EH (cell line): ENCODE measurements around the gene NID2.

Experiments used
- DNase-seq: peaks from one replicate; pipeline ENCODE4 v3.0.0-alpha.2; 2015; ENCODE audit warnings: low read depth

The NID2 gene, protein sequence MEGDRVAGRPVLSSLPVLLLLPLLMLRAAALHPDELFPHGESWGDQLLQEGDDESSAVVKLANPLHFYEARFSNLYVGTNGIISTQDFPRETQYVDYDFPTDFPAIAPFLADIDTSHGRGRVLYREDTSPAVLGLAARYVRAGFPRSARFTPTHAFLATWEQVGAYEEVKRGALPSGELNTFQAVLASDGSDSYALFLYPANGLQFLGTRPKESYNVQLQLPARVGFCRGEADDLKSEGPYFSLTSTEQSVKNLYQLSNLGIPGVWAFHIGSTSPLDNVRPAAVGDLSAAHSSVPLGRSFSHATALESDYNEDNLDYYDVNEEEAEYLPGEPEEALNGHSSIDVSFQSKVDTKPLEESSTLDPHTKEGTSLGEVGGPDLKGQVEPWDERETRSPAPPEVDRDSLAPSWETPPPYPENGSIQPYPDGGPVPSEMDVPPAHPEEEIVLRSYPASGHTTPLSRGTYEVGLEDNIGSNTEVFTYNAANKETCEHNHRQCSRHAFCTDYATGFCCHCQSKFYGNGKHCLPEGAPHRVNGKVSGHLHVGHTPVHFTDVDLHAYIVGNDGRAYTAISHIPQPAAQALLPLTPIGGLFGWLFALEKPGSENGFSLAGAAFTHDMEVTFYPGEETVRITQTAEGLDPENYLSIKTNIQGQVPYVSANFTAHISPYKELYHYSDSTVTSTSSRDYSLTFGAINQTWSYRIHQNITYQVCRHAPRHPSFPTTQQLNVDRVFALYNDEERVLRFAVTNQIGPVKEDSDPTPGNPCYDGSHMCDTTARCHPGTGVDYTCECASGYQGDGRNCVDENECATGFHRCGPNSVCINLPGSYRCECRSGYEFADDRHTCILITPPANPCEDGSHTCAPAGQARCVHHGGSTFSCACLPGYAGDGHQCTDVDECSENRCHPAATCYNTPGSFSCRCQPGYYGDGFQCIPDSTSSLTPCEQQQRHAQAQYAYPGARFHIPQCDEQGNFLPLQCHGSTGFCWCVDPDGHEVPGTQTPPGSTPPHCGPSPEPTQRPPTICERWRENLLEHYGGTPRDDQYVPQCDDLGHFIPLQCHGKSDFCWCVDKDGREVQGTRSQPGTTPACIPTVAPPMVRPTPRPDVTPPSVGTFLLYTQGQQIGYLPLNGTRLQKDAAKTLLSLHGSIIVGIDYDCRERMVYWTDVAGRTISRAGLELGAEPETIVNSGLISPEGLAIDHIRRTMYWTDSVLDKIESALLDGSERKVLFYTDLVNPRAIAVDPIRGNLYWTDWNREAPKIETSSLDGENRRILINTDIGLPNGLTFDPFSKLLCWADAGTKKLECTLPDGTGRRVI (N-terminal part only)

DNA sequence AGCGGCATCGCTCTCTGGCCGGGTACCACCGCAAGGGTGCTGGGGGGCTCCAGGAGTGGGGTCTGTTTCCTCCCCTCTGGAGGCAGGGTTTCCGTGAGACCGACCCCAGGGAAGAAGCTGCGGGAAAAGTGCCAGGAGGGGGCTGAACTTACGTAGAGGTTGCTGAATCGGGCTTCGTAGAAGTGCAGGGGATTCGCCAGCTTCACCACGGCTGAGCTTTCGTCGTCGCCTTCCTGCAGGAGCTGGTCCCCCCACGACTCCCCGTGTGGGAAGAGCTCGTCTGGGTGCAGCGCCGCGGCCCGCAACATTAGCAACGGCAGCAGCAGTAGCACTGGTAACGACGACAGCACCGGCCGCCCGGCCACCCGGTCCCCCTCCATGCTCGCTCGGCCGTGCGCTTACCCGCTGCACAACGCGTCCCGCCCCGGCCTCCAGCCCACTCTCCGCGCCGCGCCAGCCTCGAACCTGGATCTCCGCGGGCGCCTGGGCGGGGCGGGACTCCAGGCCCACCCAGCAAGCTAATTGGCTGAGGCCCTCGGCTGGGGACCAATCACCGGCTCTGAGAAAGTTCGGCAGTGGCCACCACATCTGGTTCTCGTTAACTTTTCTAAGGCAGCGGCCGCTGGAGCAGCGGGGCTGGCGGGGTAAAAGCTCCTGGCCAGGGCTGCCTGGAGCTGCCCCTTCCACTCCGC lies at the start of gene NID2:
TSS of gene NID2 (minus strand) at position 445 of the 692 bp plus-strand sequence. CDS start at position 380, 65 bp downstream.
- peak; percentile 96 for DNase-seq

DNA sequence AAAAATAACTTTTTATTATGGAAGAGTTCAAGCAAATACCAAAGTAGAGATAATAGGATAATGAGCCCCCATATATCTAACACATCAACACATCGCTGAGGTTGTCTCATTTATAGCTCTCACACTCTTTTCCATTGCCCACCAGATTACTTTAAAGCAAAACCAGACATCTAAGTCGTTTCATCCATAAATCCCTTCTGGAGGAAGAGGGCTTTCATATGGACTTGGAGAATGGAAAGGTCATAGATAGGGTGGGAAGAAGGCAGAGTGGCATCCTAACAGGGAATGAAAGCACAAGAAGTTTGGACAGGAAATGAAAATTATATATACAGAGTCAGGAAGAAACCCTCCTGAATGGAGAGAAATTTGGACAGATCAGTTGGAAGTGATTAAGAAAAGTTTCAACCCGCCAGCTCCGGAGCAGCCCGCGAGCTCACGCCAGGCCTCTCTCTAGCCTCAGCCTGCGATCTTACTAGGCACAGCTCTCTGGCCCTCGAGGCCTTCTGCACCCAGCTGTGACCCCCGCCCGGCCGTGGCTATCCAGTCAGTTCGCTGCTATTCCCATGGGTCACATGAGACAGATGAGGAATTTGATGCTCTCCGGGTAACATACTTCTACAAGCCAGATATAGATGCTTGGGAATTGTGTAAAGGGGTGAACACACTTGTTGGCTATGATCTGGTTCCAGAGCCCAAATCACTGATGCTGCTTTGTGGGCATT lies 48.4 kb upstream of the NID2 start:
- DNase-seq, result peak; percentile 83

DNA sequence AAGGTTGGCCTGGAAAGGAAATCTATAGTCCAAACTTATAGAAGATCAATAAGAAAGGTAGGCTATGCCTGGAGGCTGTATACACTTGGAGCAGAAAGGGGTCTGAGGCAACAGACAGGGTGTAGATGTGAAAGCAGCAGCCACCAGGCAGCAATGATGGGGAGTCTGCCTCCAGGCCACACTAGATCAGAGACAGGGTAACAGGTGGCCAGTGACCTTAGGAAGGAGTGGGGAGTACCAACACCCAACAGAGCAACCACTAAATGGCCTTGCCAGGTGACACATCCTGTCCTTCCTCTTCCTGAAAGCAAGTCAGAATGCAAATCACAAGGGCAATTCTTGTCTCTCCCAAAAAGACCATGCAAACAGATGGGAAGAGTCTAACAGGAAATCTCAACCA lies 46.4 kb upstream of the NID2 start:
- DNase-seq, result no peak

DNA sequence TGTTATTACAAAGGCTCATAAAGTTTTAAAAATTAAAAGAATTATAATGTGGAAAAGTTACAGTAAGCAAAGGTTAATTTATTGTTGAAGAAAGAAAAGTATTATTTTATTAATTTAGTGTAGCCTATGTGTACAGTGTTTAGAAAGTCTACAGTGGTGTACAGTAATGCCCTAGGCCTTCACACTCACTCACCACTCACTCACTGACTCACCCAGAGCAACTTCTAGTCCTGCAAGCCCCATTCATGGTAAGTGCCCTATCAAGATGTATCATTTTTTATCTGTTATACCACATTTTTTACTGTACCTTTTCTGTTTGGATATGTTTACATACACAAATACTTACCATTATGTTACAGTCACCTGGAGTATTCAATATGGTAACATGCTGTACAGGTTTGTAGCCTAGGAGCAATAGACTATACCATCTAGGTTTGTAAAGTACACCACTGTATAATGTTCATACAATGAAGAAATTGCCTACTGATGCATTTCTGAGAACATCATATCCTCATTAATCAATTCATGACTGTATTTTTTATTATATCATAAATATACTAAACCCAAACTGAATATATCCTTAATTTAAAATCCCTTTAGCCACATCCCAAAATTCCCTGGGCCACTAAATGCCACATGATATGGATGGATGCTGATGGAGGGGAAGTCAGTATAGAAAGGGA lies 43.6 kb upstream of the NID2 start:
- peak; percentile 82 for DNase-seq

DNA sequence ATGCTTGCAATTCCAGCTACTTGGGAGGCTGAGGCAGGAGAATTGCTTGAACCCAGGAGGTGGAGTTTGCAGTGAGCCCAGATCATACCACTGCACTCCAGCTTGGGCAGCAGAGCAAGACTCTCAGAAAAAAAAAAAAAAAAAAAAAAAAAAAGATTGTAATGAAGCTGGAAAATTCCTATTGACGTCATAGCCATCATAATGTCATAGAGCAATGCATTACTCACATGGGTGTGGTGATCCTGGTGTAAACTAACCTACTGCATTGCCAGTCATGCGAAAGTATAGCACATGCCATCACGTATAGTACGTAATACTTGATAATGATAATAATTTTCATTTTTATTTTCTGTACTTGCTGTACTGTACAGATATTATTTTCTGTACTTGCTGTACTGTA lies 42.7 kb upstream of the NID2 start:
- peak; percentile 69 for DNase-seq

DNA sequence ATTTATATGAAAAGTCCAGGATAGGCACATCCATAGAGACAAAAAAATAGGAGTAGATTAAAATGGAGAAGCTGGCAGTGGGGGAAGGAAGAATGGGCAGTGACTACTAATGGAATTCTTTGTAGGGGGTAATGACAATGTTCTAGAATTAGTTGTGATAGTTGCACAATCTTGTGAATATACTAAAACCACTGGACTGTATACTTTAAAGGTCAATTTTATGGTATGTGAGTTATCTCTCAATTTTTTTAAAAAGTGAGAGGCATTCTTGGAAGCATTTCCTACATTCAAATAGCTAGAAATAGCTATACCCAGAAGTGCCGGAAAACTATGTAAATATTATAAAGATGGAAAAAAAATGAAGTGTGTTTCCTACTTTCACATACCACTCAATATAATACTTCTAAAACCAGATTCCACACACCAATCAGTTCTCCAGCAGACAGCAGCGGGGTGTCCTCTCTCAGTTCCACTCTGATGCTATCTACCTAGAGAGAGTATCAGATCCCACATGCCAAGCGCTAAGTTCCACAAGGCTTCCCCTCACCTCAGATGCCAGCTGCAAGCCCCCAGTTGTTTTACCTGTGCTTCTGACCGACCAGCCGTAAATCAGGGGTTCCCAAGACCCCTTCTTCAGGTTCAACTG lies 41.7 kb upstream of the NID2 start:
- peak; percentile 91 for DNase-seq

DNA sequence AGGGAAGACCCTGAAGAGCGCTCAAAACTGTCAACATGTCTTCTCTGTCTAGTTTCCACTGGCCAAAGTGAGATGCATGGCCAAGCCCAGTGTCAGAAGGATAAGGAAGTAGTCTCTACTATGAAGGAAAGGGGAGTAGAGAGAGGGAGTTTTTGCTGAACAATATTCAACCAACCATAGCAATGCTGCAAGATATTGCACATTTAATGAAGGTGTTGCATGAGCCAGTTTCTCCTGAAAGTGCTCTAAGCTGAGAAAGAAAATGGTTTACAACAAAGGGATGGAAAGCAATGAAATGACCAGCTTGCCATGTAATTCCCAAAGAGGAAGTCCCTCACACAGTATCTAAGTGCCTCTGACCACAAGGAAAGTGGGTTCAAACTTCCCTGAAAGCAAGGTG lies 40.0 kb upstream of the NID2 start:
- no peak for DNase-seq

DNA sequence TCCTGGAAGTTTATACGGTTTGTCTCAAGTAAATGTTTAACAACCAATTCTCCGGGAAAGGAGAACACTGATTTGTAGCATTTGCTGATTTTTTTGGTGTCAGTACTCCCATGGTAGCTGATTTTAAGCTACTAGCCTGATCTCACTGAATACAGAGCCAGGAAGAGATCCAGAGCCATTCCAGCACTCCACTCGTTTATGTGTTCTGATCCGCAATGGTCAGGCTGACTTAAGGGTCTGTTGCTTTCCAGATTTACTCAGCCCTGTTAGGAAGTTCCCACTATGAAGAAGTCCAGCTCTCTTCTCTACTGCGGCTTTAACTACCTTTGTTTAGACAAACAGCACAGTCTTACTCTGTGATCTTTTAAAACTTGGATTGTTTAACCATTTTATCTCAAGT lies 38.0 kb upstream of the NID2 start:
- DNase-seq, result no peak

DNA sequence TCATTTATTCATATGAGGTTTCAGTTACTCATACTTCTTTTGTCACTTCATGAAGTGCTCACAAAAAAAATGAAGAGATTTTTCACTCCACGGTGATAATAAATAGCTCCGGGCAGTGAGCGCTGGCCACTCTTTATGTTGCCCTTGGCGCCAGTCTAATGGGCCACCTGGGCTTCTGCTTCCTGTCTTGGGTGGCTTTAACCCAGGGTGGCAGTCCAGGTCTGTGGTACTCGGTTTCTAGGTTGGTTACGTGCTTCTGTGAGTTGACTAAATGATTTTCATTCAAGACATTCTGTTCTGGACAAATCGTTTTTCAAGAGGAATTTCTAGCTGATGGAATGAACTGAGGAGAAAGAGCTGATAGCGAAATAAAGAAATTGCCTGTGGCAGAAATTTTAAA lies 34.6 kb upstream of the NID2 start:
- DNase-seq, result no peak

DNA sequence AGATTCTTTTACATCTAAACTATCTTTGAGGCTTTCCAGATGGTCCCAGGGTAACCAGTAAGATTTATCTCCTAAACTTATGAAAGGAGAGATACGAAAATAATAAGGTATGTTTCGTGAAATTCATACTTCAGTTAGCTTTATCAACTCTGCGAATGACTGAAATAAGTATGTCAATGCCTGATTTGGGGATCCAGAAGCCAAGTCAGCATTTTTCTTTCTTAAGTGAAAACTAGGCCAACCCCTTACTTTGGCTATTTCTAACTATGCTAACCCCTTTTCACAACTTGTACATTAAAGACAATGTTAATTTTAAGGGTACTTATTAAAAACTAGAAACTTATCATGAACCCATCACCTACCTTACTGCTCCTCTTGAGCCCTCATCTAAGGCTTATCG lies 26.9 kb upstream of the NID2 start:
- DNase-seq, result no peak

DNA sequence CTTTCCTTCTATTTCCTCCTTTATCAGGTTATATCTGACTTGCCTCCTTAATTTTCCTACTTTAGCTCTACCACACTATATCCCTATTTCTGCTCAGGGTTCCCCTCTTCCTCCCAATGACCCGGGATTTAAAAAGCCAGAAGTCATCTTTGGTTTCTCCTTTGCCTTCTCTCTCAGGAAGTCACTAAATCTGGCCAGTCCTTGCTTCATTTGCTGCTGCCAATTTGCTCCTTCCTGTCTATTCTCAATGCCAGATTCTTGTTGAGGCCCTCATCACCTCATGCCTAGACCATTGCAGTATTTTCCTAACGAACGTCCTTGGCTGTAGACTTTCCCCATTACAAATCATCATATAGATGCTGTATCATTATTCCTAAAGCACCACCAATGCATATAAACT lies 26.5 kb upstream of the NID2 start:
- no peak for DNase-seq

DNA sequence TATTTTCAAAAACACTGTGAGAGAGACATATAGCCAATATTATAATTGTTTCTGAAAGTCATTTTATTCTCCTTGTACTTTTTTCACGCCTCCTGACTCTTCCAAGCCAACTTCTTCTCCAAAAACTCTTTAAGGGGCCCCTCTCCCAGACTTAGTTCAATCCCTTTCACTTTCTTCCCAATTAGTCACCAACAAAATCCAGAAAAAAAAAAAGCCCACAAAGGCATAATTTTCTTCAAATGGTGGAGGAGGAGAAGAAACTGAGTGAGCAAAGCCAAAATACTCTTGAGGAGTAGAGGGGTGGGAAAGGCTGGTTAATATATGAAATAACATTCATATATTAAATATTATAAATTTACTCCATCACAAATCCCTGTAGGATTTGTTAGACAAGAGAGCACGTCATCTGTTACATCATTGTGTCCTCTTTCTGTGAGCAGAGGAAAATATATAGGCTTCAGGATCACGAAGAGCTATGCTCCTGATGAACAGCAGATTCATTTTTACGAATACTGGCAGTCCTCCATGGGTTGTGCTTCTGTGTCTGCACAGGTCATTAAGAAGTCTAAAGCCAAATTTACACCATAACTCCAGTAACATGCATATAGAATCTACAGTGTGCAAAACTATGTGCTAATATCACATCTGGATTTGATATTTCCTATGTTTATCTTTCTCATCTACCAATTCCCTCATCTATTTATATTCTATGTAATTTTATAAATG lies 25.9 kb upstream of the NID2 start:
- DNase-seq, result no peak

DNA sequence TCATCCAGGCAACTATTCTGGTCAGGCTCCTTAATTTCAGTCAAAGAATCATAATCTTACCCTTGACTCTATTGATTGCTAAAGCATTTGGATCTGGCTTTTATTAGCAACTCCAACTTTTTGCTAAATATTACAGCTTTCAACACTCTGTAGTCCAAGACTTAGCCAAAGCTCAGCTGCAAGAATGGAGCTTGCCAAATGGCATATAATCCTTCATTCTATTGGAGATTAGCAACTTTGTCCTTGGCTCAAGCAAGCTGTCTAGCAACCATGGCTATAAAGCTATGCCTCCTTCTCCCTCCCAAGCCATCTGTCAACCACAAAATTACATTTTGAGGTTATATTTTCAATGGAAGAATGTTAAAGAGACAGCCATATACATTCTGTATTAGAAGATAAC lies 23.1 kb upstream of the NID2 start:
- no peak for DNase-seq

DNA sequence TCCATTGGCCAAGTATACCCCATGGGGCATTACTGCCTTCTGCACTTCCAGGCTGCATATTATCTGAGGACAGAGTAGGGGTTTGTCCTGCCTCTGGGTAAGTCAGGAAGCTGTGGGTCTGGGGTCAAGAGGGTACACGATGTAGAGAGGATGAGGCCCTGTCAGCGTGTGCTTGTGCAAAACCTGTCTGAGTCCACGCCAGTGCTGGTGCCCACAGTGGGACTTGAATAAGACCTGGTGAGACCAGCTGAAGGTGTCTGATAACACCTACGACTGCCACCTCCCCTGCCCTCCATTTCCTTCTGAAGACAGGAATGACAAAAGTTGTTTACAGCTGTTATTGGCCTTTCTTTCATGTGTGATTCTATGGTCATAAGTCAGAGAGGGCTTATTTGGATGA lies 22.1 kb upstream of the NID2 start:
- DNase-seq, result no peak

DNA sequence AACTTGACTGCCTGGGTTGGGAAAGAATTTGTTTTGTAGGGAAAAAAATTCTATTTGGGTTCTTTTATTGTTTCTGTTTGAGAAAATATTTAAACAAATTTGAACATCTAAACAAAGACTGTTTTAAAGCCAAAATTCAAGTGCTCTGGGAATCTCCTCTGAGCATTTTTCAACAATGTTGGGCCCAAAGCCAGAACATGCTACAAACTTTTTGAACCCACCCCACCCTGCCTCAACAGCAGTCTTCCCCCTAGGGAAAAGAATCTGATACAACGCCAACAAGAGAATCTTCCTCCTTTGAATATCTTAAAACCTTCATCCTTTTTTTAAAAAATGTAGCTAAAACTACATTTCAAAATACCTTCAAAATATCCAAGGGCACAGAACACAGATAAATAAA lies 20.4 kb upstream of the NID2 start:
- peak; percentile 43 for DNase-seq

DNA sequence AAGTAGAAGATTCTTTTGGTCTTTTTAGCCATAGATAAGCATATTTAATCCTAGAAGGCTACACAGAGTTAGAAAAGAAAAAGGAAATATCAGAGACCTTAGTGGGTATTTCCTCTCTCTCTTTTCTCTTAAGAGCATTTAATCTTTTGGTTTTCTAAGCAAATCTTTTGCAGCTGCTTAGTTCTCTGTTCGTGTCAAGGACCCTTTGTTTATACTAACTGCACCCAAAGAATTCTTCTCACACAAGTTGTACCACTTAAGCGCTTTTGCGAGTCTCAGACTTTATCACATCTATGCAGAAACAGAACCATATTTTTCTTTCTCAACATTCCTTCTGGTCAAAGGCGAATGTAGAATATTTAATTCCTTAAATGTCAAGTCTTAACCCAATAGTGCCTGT lies 17.9 kb upstream of the NID2 start:
- peak; percentile 88 for DNase-seq

DNA sequence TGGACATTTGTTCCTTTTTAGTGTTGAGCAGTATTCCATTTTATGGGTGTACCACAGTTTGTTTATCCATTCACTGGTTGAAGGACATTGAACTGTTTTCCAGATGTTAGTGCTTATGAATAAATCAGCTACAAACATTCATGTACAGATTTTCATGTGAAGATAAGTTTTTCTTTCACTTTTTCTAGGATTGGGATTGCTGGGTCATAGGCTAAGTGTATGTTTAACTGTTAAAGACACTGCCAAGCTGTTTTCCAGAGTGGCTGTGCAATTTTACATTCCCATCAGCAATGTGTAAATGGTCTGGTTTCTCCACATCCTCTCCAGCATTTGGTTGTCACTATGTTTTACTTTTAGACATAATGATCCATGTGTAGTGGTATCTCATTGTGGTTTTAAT lies 14.0 kb upstream of the NID2 start:
- DNase-seq, result no peak

DNA sequence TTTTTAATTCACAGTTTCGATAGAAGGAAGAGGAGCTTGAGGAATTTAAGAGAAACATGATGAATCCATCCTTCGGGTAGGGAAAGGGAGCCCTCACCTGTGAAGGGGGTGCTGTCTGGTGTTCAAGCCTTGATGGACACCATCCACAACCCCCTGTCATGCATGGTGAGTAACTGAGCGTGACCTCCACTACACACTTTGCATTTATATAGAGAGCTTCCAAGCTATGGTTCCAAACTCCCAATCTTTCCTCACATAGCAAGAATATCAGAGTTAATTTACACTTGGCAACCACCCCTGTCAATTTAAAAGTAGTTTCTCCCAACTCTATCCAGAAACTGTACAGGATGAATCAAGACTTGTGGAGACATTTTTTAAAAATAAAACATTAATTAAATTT lies 13.1 kb upstream of the NID2 start:
- DNase-seq, result no peak
